ENCODE data around the gene NASP. TPM values are rescaled to one million over a fixed set of nuclear protein-coding genes. Genes with fewer than 3 reads are reported as not detected.

Gene NASP
- total RNA-seq, 2 experiments from 2014 or later = 210 to 373 TPM

Small RNA genes lying within 50 kb of the gene (small RNA-seq; reads per million reads assigned to genes)
- not detected for gene AL355480.1
- gene AL355480.2 = not detected
- not detected for gene AL355480.3
- gene AL355480.4 = not detected

Other genes starting within 250 kb of the NASP start
- gene TOE1, start 243.9 kb upstream of the NASP start, total RNA-seq (2014; rRNA removed; shearing (Covaris generic)) = 23.7 and 30.2 TPM in 2 replicates
- gene TOE1, start 243.9 kb upstream of the NASP start, total RNA-seq (2022) = 22.1 and 24.4 TPM in 2 replicates
- gene MUTYH, start 243.6 kb upstream of the NASP start, total RNA-seq (2014; rRNA removed; shearing (Covaris generic)) = 46.6 and 52.6 TPM in 2 replicates
- 69.7 and 70.1 TPM in 2 replicates for gene MUTYH, start 243.6 kb upstream of the NASP start, total RNA-seq (2022)
- gene TESK2, start 92.9 kb upstream of the NASP start, total RNA-seq (2014; rRNA removed; shearing (Covaris generic)) = 4.9 and 5.0 TPM in 2 replicates
- 6.6 and 9.2 TPM in 2 replicates for gene TESK2, start 92.9 kb upstream of the NASP start, total RNA-seq (2022)
- gene CCDC163, start 84.0 kb upstream of the NASP start, total RNA-seq (2014; rRNA removed; shearing (Covaris generic)) = 2.9 and 7.4 TPM in 2 replicates
- 17.2 and 21.1 TPM in 2 replicates for gene CCDC163, start 84.0 kb upstream of the NASP start, total RNA-seq (2022)
- 7.6 and 8.1 TPM in 2 replicates for gene MMACHC, start 83.7 kb upstream of the NASP start, total RNA-seq (2014; rRNA removed; shearing (Covaris generic))
- 13.3 and 15.9 TPM in 2 replicates for gene MMACHC, start 83.7 kb upstream of the NASP start, total RNA-seq (2022)
- 725 and 814 TPM in 2 replicates for gene PRDX1, start 62.2 kb upstream of the NASP start, total RNA-seq (2014; rRNA removed; shearing (Covaris generic))
- gene PRDX1, start 62.2 kb upstream of the NASP start, total RNA-seq (2022) = 851 and 938 TPM in 2 replicates
- 110 and 142 TPM in 2 replicates for gene AKR1A1, start 33.2 kb upstream of the NASP start, total RNA-seq (2014; rRNA removed; shearing (Covaris generic))
- 141 and 152 TPM in 2 replicates for gene AKR1A1, start 33.2 kb upstream of the NASP start, total RNA-seq (2022)
- 2.8 and 3.2 TPM in 2 replicates for gene CCDC17, start 40.0 kb downstream of the NASP start, total RNA-seq (2014; rRNA removed; shearing (Covaris generic))
- 5.0 and 5.6 TPM in 2 replicates for gene CCDC17, start 40.0 kb downstream of the NASP start, total RNA-seq (2022)
- 89.7 and 101 TPM in 2 replicates for gene GPBP1L1, start 102.5 kb downstream of the NASP start, total RNA-seq (2014; rRNA removed; shearing (Covaris generic))
- gene GPBP1L1, start 102.5 kb downstream of the NASP start, total RNA-seq (2022) = 117 and 130 TPM in 2 replicates
- gene TMEM69, start 104.1 kb downstream of the NASP start, total RNA-seq (2014; rRNA removed; shearing (Covaris generic)) = 24.7 and 35.8 TPM in 2 replicates
- 42.2 and 49.1 TPM in 2 replicates for gene TMEM69, start 104.1 kb downstream of the NASP start, total RNA-seq (2022)
- gene IPP, start 166.6 kb downstream of the NASP start, total RNA-seq (2014; rRNA removed; shearing (Covaris generic)) = 4.6 and 6.3 TPM in 2 replicates
- gene IPP, start 166.6 kb downstream of the NASP start, total RNA-seq (2022) = 13.2 and 17.9 TPM in 2 replicates
- gene MAST2, start 219.6 kb downstream of the NASP start, total RNA-seq (2014; rRNA removed; shearing (Covaris generic)) = 25.5 and 32.1 TPM in 2 replicates
- 59.6 and 67.2 TPM in 2 replicates for gene MAST2, start 219.6 kb downstream of the NASP start, total RNA-seq (2022)

Measured in OCI-LY7 (cell line).